WI38 (cell line): ENCODE data around the gene STEAP2.

Source experiments
- H3K4me3 ChIP-seq: 2 replicates; pipeline ENCODE4 v1.5.1; 2011; ENCODE audit warnings: low read depth, mild to moderate bottlenecking, control low read depth, low read length
- CTCF ChIP-seq: IDR thresholded peaks from 2 replicates; pipeline ENCODE4 v1.5.1; 2012; ENCODE audit warnings: low read depth, mild to moderate bottlenecking, control low read depth, low read length

STEAP2 gene

GRCh38 chr7:90211391-90212148 is at the start of gene STEAP2:
Gene STEAP2, plus strand, starts transcription at chr7:90211740. Its CDS starts 13,343 bp downstream, at chr7:90225083.
- peak within 1 kb of the TSS; percentile 57 for H3K4me3 ChIP-seq
- peak; percentile 61 for TF ChIP-seq CTCF

GRCh38 chr7:90163534-90163933 is 48.0 kb upstream of the STEAP2 start:
- no peak overlapping the region for H3K4me3 ChIP-seq
- TF ChIP-seq CTCF, result no peak

DNA sequence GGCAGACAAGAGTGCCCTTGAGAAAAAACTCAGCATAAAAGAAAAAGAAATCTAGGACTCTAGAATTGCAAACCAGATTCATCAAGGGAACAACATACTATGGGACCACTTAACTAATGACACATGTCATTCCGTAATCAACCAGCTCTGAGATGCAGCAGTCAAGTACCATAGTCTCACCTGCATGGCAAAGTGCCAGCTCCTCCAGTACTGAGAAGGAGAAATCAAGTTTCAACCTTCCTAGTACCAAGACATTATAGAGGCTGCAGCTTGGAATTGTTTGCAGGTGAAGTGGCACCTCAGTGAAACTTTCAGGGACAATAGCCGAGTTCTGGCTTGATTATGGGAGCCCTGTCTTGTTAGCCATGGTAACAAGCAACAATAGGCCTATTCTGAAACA is 45.8 kb upstream of the STEAP2 start:
- no peak overlapping the region for H3K4me3 ChIP-seq
- no peak for TF ChIP-seq CTCF

GRCh38 chr7:90166153-90166552 is 45.4 kb upstream of the STEAP2 start:
- no peak overlapping the region for H3K4me3 ChIP-seq
- TF ChIP-seq CTCF, result no peak

- no peak for TF ChIP-seq CTCF
- H3K4me3 ChIP-seq, result no peak overlapping the region
These were observed 44.2 kb upstream of the STEAP2 start for GRCh38 chr7:90167361-90167760.

- no peak for TF ChIP-seq CTCF
- no peak overlapping the region for H3K4me3 ChIP-seq
These were observed 41.6 kb upstream of the STEAP2 start for GRCh38 chr7:90169891-90170290.

DNA sequence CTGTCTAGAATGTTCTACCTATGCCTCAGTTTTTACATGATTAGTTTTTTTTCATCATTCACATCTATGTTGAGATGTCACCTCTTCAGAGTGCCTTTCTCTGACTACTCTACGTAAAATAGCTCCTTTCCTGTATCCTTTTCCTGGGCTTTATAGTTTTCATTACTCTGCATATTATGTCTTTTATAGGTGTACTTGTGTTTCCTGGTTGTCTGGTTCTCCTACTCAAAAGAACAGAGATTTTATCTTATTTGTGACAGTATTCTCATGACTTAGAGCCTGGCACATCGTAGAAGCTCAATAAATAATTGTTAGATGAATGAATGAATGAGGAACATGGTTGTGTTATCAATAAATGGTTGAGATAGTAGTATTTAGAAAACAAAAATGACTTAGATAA is 39.4 kb upstream of the STEAP2 start:
- no peak overlapping the region for H3K4me3 ChIP-seq
- TF ChIP-seq CTCF, result no peak
